HG03575 (cell line): ENCODE data around the gene GAGE1.
"Not testable (repeated sequence)": the region's sequence is repeated elsewhere in the genome, so short reads cannot be mapped to it uniquely, and the experiment has no call there.

Source experiments
- ATAC-seq: cut with Tn5 transposase; IDR thresholded peaks from one replicate; pipeline ENCODE4 v1.9.1; 2021; ENCODE audit not compliant: unreplicated experiment, insufficient number of reproducible peaks, low FRiP score; ENCODE audit errors: extremely low read depth

Gene GAGE1, protein sequence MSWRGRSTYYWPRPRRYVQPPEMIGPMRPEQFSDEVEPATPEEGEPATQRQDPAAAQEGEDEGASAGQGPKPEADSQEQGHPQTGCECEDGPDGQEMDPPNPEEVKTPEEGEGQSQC

DNA sequence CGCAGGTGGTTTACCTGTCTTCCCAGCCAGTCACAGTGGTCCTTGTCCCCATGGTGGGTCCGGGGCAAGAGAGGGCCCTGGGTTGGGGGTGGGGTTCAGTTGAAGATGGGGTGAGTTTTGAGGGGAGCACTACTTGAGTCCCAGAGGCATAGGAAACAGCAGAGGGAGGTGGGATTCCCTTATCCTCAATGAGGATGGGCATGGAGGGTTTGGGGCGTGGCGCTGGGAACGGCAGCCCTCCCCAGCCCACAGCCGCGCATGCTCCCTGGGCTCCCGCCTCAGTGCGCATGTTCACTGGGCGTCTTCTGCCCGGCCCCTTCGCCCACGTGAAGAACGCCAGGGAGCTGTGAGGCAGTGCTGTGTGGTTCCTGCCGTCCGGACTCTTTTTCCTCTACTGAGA lies at the start of gene GAGE1:
Gene GAGE1 (plus strand): TSS at position 301 of the 400 bp plus-strand sequence. CDS start 1,155 bp downstream, outside the sequence.
- not testable (repeated sequence) for ATAC-seq

DNA sequence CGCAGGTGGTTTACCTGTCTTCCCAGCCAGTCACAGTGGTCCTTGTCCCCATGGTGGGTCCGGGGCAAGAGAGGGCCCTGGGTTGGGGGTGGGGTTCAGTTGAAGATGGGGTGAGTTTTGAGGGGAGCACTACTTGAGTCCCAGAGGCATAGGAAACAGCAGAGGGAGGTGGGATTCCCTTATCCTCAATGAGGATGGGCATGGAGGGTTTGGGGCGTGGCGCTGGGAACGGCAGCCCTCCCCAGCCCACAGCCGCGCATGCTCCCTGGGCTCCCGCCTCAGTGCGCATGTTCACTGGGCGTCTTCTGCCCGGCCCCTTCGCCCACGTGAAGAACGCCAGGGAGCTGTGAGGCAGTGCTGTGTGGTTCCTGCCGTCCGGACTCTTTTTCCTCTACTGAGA lies 47.8 kb upstream of the GAGE1 start, which contains the start of gene GAGE12E:
Gene GAGE12E (plus strand): TSS at position 301 of the 400 bp plus-strand sequence. CDS start 1,155 bp downstream, outside the sequence.
- ATAC-seq = not testable (repeated sequence)

DNA sequence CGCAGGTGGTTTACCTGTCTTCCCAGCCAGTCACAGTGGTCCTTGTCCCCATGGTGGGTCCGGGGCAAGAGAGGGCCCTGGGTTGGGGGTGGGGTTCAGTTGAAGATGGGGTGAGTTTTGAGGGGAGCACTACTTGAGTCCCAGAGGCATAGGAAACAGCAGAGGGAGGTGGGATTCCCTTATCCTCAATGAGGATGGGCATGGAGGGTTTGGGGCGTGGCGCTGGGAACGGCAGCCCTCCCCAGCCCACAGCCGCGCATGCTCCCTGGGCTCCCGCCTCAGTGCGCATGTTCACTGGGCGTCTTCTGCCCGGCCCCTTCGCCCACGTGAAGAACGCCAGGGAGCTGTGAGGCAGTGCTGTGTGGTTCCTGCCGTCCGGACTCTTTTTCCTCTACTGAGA lies 38.3 kb upstream of the GAGE1 start, which contains the start of gene GAGE12F:
Gene GAGE12F (plus strand): TSS at position 301 of the 400 bp plus-strand sequence. CDS start 1,155 bp downstream, outside the sequence.
- ATAC-seq = not testable (repeated sequence)

DNA sequence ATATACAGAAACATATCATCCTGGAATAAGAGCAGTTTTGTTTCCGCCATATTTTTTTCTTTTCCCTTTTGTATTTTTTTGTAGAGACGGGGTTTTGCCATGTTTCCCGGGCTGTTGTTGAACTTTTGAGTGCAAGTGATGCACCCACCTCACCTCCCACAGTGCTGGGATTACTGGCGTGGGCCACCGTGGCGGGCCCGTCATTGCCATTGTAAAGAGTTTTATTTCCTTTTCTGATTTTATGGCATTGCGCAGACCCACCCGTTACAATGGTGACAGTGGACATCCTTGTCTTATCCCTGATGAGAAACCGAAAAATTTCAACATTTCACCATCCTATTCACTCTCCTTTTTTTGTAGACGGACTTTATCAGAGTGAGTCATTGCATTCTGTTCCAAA lies 30.1 kb upstream of the GAGE1 start:
- not testable (repeated sequence) for ATAC-seq

DNA sequence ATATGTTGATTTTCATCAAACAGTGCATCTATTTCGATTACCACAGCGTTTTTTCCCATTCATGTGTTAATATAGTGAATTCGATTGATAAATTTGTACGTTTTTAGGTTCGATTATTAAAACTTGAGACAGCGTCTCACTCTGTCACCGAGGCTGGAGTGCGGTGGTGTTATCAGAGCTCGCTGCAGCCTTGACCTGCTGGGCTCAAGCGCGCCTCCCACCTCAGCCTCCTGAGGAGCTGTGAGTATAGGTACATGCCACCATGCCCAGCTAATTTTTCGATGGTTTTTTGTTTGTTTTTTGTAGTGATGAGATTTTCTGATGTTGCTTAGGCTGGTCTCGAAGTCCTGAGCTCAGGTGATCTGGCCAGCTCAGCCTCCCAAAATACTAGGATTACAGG lies 29.7 kb upstream of the GAGE1 start:
- ATAC-seq = not testable (repeated sequence)

DNA sequence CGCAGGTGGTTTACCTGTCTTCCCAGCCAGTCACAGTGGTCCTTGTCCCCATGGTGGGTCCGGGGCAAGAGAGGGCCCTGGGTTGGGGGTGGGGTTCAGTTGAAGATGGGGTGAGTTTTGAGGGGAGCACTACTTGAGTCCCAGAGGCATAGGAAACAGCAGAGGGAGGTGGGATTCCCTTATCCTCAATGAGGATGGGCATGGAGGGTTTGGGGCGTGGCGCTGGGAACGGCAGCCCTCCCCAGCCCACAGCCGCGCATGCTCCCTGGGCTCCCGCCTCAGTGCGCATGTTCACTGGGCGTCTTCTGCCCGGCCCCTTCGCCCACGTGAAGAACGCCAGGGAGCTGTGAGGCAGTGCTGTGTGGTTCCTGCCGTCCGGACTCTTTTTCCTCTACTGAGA lies 28.7 kb upstream of the GAGE1 start, which contains the start of gene GAGE12G:
Gene GAGE12G (plus strand): TSS at position 301 of the 400 bp plus-strand sequence. CDS start 1,155 bp downstream, outside the sequence.
- not testable (repeated sequence) for ATAC-seq

DNA sequence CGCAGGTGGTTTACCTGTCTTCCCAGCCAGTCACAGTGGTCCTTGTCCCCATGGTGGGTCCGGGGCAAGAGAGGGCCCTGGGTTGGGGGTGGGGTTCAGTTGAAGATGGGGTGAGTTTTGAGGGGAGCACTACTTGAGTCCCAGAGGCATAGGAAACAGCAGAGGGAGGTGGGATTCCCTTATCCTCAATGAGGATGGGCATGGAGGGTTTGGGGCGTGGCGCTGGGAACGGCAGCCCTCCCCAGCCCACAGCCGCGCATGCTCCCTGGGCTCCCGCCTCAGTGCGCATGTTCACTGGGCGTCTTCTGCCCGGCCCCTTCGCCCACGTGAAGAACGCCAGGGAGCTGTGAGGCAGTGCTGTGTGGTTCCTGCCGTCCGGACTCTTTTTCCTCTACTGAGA lies 19.2 kb upstream of the GAGE1 start, which contains the start of gene GAGE12H:
Gene GAGE12H (plus strand): TSS at position 301 of the 400 bp plus-strand sequence. CDS start 1,155 bp downstream, outside the sequence.
- not testable (repeated sequence) for ATAC-seq

DNA sequence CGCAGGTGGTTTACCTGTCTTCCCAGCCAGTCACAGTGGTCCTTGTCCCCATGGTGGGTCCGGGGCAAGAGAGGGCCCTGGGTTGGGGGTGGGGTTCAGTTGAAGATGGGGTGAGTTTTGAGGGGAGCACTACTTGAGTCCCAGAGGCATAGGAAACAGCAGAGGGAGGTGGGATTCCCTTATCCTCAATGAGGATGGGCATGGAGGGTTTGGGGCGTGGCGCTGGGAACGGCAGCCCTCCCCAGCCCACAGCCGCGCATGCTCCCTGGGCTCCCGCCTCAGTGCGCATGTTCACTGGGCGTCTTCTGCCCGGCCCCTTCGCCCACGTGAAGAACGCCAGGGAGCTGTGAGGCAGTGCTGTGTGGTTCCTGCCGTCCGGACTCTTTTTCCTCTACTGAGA lies 9.6 kb upstream of the GAGE1 start, which contains the start of gene GAGE2A:
Gene GAGE2A (plus strand): TSS at position 301 of the 400 bp plus-strand sequence. CDS start 1,155 bp downstream, outside the sequence.
- ATAC-seq = not testable (repeated sequence)

DNA sequence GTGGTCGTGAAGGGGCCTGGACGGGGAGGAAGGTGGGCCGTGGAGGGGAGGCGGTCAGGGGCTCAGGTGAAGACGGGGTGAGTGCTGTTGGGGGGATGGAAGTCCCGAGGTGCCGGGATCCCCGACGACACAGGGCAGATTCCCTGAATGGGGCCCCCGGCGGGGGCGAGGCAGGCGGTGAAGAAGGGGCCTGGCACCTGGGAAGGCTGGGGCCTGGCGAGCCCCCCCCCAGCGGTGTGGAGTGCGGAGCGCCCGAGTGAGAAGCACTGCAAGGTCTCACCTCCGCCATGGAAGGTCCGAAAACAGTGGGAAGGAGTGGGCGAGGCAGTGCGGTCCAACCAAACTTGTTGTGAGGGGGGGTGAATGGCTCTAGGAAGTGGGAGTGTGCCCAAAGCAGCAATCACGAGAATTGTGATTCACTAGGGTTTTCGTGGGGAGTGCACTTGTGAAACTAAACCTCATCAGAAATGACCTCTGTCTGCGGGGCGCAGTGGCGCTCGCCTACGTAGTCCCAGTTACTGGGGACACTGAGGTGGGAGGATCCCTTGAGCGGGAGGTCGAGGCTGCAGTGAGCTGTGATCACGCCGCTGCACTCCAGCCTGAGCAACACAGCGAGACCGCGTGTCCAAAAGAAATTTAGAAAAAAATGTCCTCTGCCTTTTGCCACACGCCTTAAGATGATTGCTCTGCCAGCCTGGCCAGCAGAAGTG lies 8.9 kb upstream of the GAGE1 start:
- ATAC-seq = not testable (repeated sequence)

DNA sequence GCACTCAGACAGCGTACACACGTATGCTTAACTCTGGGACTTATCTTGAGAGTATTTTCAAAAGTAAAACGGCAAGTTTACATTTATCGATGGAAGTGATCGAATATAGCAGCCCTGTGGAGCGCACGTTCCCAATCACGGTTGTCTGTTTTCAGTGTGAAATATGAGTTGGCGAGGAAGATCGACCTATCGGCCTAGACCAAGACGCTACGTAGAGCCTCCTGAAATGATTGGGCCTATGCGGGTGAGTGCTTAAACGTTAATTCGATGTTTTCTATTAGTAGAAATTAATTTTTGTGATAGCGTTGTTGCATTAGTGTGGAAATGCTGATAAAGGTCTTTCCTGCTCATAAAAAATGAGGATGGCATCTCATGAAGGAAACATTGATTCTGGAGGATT lies 8.3 kb upstream of the GAGE1 start:
- not testable (repeated sequence) for ATAC-seq

DNA sequence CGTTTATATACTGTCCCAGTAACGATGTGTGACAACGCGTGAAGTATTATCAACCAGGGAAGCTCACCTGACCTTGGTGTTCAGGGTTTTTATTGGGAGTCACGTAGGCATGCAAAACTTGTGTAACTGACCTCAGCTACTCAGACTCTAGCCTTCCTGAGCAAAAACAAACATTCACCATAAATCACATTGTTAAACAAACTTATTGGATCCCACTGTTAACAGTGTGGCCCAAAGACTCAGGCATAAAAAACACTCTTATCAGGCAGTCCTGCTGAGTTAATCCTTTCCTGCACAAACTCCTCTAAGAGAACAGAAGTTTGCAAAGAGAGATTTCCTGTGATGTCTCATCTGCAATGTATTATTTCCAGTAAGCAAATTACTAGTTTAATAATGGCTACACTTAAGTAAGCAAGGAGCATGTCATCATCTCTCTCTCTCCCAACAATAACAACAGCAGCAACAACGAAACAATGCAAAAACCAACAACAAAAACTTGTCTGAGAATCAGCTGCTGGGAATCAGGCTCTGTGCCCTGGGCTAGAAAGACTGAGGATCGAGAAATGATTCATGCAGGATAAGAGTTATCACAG lies 12.0 kb downstream of the GAGE1 start:
- no peak for ATAC-seq

DNA sequence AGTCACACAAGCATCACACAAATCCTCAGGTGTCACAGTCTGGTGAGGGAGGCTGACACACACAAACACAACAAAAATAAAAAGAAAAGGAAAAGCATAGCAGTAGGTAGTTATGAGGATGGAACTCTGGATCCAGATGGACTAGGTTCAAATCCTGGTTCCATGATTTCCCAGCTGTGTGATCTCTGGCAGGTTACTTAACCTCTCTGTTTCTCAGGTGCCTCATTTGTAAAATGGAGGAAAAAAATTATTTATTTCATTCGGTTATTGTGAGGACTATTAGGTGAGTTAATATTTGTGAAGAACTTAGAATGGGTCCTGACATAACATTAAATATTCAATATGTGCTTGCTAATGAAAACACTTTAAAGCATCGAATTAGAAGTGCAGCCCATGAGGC lies 19.8 kb downstream of the GAGE1 start:
- ATAC-seq = no peak

DNA sequence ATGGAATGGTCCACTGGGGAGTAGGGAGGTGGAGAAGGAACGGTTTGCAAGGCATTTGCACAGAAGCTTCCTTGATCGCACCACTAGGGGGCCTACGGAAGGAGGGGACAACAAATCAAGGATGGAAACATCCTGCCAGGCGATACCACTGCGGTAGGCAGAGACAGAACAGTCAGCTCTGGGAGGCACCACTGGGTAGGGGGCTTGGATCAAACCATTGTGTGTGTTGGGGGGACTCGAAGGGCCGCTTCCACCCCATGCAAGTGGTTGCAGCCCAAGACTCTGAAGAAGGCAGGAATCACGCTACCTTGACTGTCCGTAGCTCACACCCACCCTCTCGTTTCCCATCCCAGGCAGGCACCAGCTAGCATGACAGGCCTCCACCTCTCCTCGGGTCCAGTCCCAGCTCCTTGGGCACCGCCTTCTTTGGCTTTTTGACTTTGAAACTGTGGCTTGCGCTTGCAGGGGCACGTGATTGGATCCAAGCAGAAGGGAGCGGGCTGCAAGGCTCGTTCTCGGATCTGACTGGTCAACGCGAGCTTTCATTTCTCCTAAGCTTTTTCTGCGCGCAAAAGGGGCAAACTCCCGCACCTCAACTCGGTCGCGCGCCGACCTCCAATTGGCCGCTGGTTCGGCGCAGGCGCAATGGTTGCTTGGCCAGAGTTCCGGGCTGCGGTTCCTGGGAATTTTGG lies 28.4 kb downstream of the GAGE1 start:
- no peak for ATAC-seq

DNA sequence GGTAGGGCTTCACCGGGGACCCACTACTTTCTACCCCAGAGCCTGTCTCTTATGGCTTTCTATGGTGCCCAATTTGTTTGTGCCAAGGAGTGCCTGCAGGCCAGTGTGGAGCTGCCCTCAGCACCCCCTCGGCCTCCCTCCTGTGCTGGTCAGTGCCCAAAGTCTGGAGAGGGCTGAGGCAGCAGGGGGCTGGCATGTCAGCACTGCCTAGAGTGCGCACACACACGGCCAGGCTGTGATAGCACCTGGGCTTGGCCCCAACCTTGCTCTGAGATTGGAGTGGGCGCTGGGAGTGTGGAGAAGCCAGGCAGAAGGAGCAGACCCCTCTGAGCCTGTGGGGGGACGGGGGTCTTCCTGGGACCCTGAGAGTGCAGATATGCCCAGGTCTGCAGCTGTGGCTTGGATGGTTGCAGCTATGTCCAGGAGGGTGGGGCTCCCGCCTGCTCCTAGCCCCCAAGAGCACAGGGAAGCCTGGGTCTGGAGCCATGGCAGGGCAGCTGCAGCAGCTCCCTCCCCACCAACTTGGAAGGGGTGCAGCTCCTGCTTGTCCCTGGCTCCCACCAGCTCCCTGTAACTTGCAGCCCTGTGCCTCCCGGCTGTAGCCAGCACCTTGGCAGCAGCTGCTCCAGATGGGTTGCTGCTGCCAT lies 46.3 kb downstream of the GAGE1 start:
- ATAC-seq = no peak

DNA sequence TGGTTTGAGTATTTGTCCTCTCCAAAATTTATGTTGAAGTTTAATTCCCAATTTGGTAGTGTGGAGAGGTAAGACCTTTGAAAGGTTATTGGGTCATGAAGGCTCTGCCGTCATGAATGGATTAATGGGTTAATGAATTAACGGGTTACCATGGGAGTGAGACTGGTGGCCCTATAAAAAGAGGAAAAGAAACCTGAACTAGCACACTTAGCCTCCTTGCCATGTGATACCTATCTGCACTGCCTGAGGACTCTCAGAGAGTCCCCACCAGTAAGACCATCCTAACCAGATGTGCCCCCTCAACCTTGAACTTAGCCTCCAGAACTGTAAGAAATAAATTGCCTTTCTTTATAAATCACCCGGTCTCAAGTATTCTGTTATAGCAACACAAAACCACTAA lies 57.7 kb downstream of the GAGE1 start:
- ATAC-seq = no peak
